Measurements from ENCODE around the gene FBLN5.

DNA sequence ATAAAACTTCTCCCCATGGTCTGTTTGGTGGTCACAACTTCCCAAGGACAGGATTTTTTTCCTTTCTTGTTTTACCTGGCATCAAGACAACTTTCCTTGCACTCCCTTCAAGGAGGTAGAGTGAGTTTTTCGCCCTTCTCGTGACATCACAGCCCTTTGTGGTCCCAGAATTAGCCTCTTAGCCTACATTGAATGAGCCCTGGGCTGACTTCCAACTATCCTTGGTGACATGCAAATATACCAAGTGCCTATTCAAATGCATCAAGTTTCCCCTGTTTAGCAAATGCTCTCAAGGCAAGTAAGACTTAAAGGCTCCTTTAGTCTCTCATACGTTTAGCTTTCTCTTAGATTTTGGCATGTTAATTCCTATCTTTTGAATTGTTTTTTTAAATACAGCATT is 116.7 kb downstream of the FBLN5 start:
- TF ChIP-seq, protein P1, sequence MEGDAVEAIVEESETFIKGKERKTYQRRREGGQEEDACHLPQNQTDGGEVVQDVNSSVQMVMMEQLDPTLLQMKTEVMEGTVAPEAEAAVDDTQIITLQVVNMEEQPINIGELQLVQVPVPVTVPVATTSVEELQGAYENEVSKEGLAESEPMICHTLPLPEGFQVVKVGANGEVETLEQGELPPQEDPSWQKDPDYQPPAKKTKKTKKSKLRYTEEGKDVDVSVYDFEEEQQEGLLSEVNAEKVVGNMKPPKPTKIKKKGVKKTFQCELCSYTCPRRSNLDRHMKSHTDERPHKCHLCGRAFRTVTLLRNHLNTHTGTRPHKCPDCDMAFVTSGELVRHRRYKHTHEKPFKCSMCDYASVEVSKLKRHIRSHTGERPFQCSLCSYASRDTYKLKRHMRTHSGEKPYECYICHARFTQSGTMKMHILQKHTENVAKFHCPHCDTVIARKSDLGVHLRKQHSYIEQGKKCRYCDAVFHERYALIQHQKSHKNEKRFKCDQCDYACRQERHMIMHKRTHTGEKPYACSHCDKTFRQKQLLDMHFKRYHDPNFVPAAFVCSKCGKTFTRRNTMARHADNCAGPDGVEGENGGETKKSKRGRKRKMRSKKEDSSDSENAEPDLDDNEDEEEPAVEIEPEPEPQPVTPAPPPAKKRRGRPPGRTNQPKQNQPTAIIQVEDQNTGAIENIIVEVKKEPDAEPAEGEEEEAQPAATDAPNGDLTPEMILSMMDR (conservative IDR thresholded peaks at IDR 0.05), result no peak
- TF ChIP-seq EZH2 (IDR thresholded peaks at IDR 0.05; ENCODE audit: low read depth), result no peak

Measured in PC-9 (cell line).